ENCODE data around the gene CD300LB.

GRCh38 chr17:74485841-74486240, 45.4 kb downstream of the CD300LB start:
- TF ChIP-seq, protein P1, sequence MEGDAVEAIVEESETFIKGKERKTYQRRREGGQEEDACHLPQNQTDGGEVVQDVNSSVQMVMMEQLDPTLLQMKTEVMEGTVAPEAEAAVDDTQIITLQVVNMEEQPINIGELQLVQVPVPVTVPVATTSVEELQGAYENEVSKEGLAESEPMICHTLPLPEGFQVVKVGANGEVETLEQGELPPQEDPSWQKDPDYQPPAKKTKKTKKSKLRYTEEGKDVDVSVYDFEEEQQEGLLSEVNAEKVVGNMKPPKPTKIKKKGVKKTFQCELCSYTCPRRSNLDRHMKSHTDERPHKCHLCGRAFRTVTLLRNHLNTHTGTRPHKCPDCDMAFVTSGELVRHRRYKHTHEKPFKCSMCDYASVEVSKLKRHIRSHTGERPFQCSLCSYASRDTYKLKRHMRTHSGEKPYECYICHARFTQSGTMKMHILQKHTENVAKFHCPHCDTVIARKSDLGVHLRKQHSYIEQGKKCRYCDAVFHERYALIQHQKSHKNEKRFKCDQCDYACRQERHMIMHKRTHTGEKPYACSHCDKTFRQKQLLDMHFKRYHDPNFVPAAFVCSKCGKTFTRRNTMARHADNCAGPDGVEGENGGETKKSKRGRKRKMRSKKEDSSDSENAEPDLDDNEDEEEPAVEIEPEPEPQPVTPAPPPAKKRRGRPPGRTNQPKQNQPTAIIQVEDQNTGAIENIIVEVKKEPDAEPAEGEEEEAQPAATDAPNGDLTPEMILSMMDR (IDR thresholded peaks at IDR 0.05) = no peak
- TF ChIP-seq POLR2A (IDR thresholded peaks at IDR 0.05) (no peak), POLR2AphosphoS5 (IDR thresholded peaks at IDR 0.05) (no peak)

Data from prostate gland (tissue), 2 donors.